Measurements from ENCODE around the gene DDX3X.

Gene DDX3X

GRCh38 chrX:41301438-41301824, 32.5 kb upstream of the DDX3X start:
- TF ChIP-seq EZH2phosphoT487 (IDR thresholded peaks at IDR 0.05; ENCODE audit: borderline replicate concordance) (no peak), CTCF (conservative IDR thresholded peaks at IDR 0.05; ENCODE audit: low read length) (no peak)
- H3F3A ChIP-seq (ENCODE audit: low read depth) = no peaks in the 10 kb centered on the region

GRCh38 chrX:41302370-41302769, 31.6 kb upstream of the DDX3X start:
- no peak overlapping the region for H3K9ac ChIP-seq (ENCODE audit: low read depth, low read length, poor library complexity, severe bottlenecking)
- no peaks in the 10 kb centered on the region for H3K9me2 ChIP-seq (replicated peaks; ENCODE audit: low read depth, low read length)
- H3K4me2 ChIP-seq (ENCODE audit: low read depth, low read length, poor library complexity, severe bottlenecking) = no peak overlapping the region
- H3K9me3 ChIP-seq (ENCODE audit: insufficient read depth, low read depth, low read length) = no peaks in the 10 kb centered on the region
- H3K36me3 ChIP-seq (ENCODE audit: insufficient read depth, low read length) = no peaks in the 10 kb centered on the region
- TF ChIP-seq CTCF (conservative IDR thresholded peaks at IDR 0.05; ENCODE audit: low read length) (no peak), EZH2phosphoT487 (IDR thresholded peaks at IDR 0.05; ENCODE audit: borderline replicate concordance) (no peak)
- no peaks in the 10 kb centered on the region for H3K27me3 ChIP-seq (ENCODE audit: insufficient read depth, low read length, poor library complexity, severe bottlenecking)
- no peaks in the 10 kb centered on the region for H3F3A ChIP-seq (ENCODE audit: low read depth)
- H3K4me1 ChIP-seq (ENCODE audit: insufficient read depth, low read length, poor library complexity, severe bottlenecking) = no peaks in the 10 kb centered on the region
- H4K20me1 ChIP-seq (ENCODE audit: insufficient read depth, low read length, poor library complexity, severe bottlenecking) = no peaks in the 10 kb centered on the region
- no peaks in the 10 kb centered on the region for H3K79me2 ChIP-seq (ENCODE audit: insufficient read depth, low read length)
- no peak overlapping the region for H2AFZ ChIP-seq (ENCODE audit: low read length)
- H3K4me3 ChIP-seq (ENCODE audit: low read length, poor library complexity, severe bottlenecking) = no peak overlapping the region

More at GRCh38 chrX:41301438-41301824, 32.5 kb upstream of the DDX3X start:
- H3K27me3 ChIP-seq (ENCODE audit: insufficient read depth, low read length, poor library complexity, severe bottlenecking) = no peaks in the 10 kb centered on the region
- H3K4me1 ChIP-seq (ENCODE audit: insufficient read depth, low read length, poor library complexity, severe bottlenecking) = no peaks in the 10 kb centered on the region
- H3K4me3 ChIP-seq (ENCODE audit: low read length, poor library complexity, severe bottlenecking) = no peak overlapping the region
- no peaks in the 10 kb centered on the region for H3K9me3 ChIP-seq (ENCODE audit: insufficient read depth, low read depth, low read length)
- no peak overlapping the region for H3K4me2 ChIP-seq (ENCODE audit: low read depth, low read length, poor library complexity, severe bottlenecking)
- no peaks in the 10 kb centered on the region for H3K79me2 ChIP-seq (ENCODE audit: insufficient read depth, low read length)
- no peak overlapping the region for H2AFZ ChIP-seq (ENCODE audit: low read length)
- H3K9me2 ChIP-seq (replicated peaks; ENCODE audit: low read depth, low read length) = no peaks in the 10 kb centered on the region
- H4K20me1 ChIP-seq (ENCODE audit: insufficient read depth, low read length, poor library complexity, severe bottlenecking) = no peaks in the 10 kb centered on the region
- no peak overlapping the region for H3K9ac ChIP-seq (ENCODE audit: low read depth, low read length, poor library complexity, severe bottlenecking)
- no peaks in the 10 kb centered on the region for H3K36me3 ChIP-seq (ENCODE audit: insufficient read depth, low read length)

DNA sequence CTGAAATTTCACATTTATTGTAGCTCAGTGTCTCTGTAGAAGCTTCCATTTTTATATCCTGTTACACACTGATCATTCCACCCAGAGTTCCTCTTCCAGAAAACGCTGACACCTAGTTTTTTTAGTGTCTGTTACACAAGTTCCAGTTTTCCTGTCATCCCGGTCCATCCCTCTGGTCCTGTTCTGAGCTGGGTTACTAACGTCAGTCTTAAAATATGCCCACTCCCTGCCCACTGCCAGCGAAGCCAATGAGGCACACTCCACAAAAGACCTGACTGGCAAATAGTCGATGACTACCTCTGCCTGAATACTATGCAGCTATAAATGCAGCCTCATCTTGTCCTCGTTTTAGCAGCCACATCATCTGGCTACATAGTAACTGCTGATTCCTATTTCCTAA, 30.9 kb upstream of the DDX3X start:
- Histone ChIP-seq H3K4me3 (ENCODE audit: low read length, poor library complexity, severe bottlenecking) (no peak overlapping the region), H3K36me3 (ENCODE audit: insufficient read depth, low read length) (no peaks in the 10 kb centered on the region), H2AFZ (ENCODE audit: low read length) (no peak overlapping the region), H3K79me2 (ENCODE audit: insufficient read depth, low read length) (no peaks in the 10 kb centered on the region), H3F3A (ENCODE audit: low read depth) (no peaks in the 10 kb centered on the region), H3K9me2 (replicated peaks; ENCODE audit: low read depth, low read length) (no peaks in the 10 kb centered on the region), H3K9me3 (ENCODE audit: insufficient read depth, low read depth, low read length) (no peaks in the 10 kb centered on the region), H3K27me3 (ENCODE audit: insufficient read depth, low read length, poor library complexity, severe bottlenecking) (no peaks in the 10 kb centered on the region), H3K9ac (ENCODE audit: low read depth, low read length, poor library complexity, severe bottlenecking) (no peak overlapping the region), H3K4me1 (ENCODE audit: insufficient read depth, low read length, poor library complexity, severe bottlenecking) (no peaks in the 10 kb centered on the region), H4K20me1 (ENCODE audit: insufficient read depth, low read length, poor library complexity, severe bottlenecking) (no peaks in the 10 kb centered on the region), H3K4me2 (ENCODE audit: low read depth, low read length, poor library complexity, severe bottlenecking) (no peak overlapping the region)
- TF ChIP-seq CTCF (conservative IDR thresholded peaks at IDR 0.05; ENCODE audit: low read length) = no peak
- TF ChIP-seq EZH2phosphoT487 (IDR thresholded peaks at IDR 0.05; ENCODE audit: borderline replicate concordance) = no peak
